ENCODE measurements around the gene ZDHHC1. TPM values are rescaled to one million over a fixed set of nuclear protein-coding genes. Genes with fewer than 3 reads are reported as not detected.

The ZDHHC1 gene
- total and polyA plus RNA-seq, 2 of the 13 experiments (the other 11 are each of a cell fraction or from before 2014, with no cell fraction given), result 0.51 to 1.1 TPM

DNA sequence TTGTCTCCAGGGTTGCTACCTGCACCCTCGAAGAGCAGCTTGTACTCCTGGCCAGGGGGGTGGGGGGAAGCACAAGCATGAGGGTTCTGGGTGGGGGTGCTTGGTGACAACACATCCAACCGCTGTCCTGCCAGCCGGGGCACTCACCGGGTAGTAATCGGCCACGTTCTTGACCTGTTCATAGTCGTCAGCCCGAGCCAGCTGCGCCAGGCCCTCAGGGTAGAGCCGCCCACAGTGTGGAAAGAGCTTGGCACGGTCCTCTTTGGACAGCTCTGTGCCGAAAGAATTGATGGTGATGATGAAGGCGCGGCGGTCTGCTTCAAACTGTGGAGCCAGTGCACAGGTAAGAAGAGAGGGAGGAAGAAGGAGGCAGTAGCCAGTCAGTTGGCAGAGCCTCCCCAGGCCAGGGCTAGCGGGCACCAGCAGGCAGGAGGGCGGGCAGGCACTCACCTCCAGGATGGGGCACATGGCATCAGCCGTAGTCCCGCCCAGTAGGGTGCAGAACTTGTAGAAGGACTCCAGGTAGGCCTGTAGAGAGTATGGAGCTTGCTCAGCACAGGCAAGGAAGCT lies 22.6 kb upstream of the ZDHHC1 start:
- POLR2A ChIA-PET, result no interaction called here
- Histone ChIP-seq H3K9ac (ENCODE audit: insufficient read depth, low read depth, low read length) (no peak overlapping the region), H3K27me3 (ENCODE audit: control insufficient read depth in 1 of 2, insufficient read depth in 2 of 2, low read length in 2 of 2) (no peaks in the 10 kb centered on the region), H3K9me3 (ENCODE audit: low read length) (no peaks in the 10 kb centered on the region), H3K4me2 (ENCODE audit: low read depth, low read length) (no peak overlapping the region), H3K27ac (ENCODE audit: extremely low read length, insufficient read depth, low read length) (no peak overlapping the region), H3K4me3 (replicated peaks in 1 of 3; ENCODE audit: insufficient read depth in 1 of 3, low read depth in 2 of 3, low read length in 3 of 3) (no peak overlapping the region), H2AFZ (ENCODE audit: low read length) (no peak overlapping the region), H4K20me1 (ENCODE audit: insufficient read depth, low read length) (no peaks in the 10 kb centered on the region), H3K36me3 (replicated peaks in 1 of 2; ENCODE audit: control insufficient read depth in 1 of 2, insufficient read depth in 2 of 2, low read length in 2 of 2) (peaks cover 11 to 36% of the 10 kb centered on the region in 2 experiments; a peak in 4 of 5 replicates), H3K79me2 (ENCODE audit: insufficient read depth, low read length) (no peaks in the 10 kb centered on the region), H3K4me1 (ENCODE audit: insufficient read depth, low read length) (peaks cover 2% of the 10 kb centered on the region; the same call in 1 of the 2 replicates)
- 98% methylated on average over 19 of the region's 19 CpGs for WGBS (ENCODE audit: low lambda C conversion rate)
- FAIRE-seq (no peak), DNase-seq (ENCODE audit: low spot score) (no peak), ATAC-seq (no peak)
- BruUV-seq (replicated peaks), result no TSS peak
- CTCF ChIA-PET (ENCODE audit: low intra/inter-chr PET ratio, low total read pairs), result no interaction called here
- in situ Hi-C loops (cut with HindIII; ENCODE audit: extremely low pct_ligation_motif_present, low pct_unique_long_range_greater_than_20kb), result no loop called here
- intact Hi-C loops (cut with micrococcal nuclease; ENCODE audit: unreplicated experiment), result no loop called here
- TF ChIP-seq, protein P1, sequence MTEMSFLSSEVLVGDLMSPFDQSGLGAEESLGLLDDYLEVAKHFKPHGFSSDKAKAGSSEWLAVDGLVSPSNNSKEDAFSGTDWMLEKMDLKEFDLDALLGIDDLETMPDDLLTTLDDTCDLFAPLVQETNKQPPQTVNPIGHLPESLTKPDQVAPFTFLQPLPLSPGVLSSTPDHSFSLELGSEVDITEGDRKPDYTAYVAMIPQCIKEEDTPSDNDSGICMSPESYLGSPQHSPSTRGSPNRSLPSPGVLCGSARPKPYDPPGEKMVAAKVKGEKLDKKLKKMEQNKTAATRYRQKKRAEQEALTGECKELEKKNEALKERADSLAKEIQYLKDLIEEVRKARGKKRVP (CRISPR knock-in tag; IDR thresholded peaks at IDR 0.05), result no peak
- TF ChIP-seq, protein P2, sequence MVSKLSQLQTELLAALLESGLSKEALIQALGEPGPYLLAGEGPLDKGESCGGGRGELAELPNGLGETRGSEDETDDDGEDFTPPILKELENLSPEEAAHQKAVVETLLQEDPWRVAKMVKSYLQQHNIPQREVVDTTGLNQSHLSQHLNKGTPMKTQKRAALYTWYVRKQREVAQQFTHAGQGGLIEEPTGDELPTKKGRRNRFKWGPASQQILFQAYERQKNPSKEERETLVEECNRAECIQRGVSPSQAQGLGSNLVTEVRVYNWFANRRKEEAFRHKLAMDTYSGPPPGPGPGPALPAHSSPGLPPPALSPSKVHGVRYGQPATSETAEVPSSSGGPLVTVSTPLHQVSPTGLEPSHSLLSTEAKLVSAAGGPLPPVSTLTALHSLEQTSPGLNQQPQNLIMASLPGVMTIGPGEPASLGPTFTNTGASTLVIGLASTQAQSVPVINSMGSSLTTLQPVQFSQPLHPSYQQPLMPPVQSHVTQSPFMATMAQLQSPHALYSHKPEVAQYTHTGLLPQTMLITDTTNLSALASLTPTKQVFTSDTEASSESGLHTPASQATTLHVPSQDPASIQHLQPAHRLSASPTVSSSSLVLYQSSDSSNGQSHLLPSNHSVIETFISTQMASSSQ (IDR thresholded peaks at IDR 0.05; ENCODE audit: low read depth), result no peak
- TF ChIP-seq, protein P2 (CRISPR knock-in tag; IDR thresholded peaks at IDR 0.05; ENCODE audit: borderline replicate concordance), result no peak
- TF ChIP-seq SMC3 (IDR thresholded peaks at IDR 0.05; ENCODE audit: low read length), result no peak
- TF ChIP-seq, protein P3, sequence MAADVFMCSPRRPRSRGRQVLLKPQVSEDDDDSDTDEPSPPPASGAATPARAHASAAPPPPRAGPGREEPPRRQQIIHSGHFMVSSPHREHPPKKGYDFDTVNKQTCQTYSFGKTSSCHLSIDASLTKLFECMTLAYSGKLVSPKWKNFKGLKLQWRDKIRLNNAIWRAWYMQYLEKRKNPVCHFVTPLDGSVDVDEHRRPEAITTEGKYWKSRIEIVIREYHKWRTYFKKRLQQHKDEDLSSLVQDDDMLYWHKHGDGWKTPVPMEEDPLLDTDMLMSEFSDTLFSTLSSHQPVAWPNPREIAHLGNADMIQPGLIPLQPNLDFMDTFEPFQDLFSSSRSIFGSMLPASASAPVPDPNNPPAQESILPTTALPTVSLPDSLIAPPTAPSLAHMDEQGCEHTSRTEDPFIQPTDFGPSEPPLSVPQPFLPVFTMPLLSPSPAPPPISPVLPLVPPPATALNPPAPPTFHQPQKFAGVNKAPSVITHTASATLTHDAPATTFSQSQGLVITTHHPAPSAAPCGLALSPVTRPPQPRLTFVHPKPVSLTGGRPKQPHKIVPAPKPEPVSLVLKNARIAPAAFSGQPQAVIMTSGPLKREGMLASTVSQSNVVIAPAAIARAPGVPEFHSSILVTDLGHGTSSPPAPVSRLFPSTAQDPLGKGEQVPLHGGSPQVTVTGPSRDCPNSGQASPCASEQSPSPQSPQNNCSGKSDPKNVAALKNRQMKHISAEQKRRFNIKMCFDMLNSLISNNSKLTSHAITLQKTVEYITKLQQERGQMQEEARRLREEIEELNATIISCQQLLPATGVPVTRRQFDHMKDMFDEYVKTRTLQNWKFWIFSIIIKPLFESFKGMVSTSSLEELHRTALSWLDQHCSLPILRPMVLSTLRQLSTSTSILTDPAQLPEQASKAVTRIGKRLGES (CRISPR knock-in tag; IDR thresholded peaks at IDR 0.05; ENCODE audit: borderline replicate concordance), result no peak
- TF ChIP-seq ESRRA (CRISPR knock-in tag; IDR thresholded peaks at IDR 0.05; ENCODE audit: low read depth), result no peak
- TF ChIP-seq SMAD1 (CRISPR knock-in tag; IDR thresholded peaks at IDR 0.05; ENCODE audit: borderline replicate concordance, low read depth), result no peak
- TF ChIP-seq, protein P4, sequence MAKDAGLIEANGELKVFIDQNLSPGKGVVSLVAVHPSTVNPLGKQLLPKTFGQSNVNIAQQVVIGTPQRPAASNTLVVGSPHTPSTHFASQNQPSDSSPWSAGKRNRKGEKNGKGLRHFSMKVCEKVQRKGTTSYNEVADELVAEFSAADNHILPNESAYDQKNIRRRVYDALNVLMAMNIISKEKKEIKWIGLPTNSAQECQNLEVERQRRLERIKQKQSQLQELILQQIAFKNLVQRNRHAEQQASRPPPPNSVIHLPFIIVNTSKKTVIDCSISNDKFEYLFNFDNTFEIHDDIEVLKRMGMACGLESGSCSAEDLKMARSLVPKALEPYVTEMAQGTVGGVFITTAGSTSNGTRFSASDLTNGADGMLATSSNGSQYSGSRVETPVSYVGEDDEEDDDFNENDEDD (CRISPR knock-in tag; IDR thresholded peaks at IDR 0.05; ENCODE audit: borderline replicate concordance), result no peak
- no peak for TF ChIP-seq ZNF660 (CRISPR knock-in tag; IDR thresholded peaks at IDR 0.05; ENCODE audit: borderline replicate concordance, low read depth)
- TF ChIP-seq FOXM1 (CRISPR knock-in tag; IDR thresholded peaks at IDR 0.05), result no peak
- TF ChIP-seq MAF1 (CRISPR knock-in tag; IDR thresholded peaks at IDR 0.05; ENCODE audit: borderline replicate concordance), result no peak
- TF ChIP-seq ZZZ3 (CRISPR knock-in tag; IDR thresholded peaks at IDR 0.05; ENCODE audit: borderline replicate concordance), result no peak
- TF ChIP-seq SRSF4 (IDR thresholded peaks at IDR 0.05; ENCODE audit: low read depth, low read length, poor library complexity, severe bottlenecking), result no peak
- no peak for TF ChIP-seq MED8 (CRISPR knock-in tag; IDR thresholded peaks at IDR 0.05; ENCODE audit: insufficient replicate concordance)
- no peak for TF ChIP-seq MXI1 (IDR thresholded peaks at IDR 0.05; ENCODE audit: borderline replicate concordance, low read depth, low read length)

Measured in HepG2 (cell line).